NCI-H1930 (cell line): ENCODE results near the gene AK1.

Experiments
- DNase-seq, 2 experiments: peaks; one replicate each; lab custom pipeline; 2025; lab: John Stamatoyannopoulos, UW

AK1 gene

DNA sequence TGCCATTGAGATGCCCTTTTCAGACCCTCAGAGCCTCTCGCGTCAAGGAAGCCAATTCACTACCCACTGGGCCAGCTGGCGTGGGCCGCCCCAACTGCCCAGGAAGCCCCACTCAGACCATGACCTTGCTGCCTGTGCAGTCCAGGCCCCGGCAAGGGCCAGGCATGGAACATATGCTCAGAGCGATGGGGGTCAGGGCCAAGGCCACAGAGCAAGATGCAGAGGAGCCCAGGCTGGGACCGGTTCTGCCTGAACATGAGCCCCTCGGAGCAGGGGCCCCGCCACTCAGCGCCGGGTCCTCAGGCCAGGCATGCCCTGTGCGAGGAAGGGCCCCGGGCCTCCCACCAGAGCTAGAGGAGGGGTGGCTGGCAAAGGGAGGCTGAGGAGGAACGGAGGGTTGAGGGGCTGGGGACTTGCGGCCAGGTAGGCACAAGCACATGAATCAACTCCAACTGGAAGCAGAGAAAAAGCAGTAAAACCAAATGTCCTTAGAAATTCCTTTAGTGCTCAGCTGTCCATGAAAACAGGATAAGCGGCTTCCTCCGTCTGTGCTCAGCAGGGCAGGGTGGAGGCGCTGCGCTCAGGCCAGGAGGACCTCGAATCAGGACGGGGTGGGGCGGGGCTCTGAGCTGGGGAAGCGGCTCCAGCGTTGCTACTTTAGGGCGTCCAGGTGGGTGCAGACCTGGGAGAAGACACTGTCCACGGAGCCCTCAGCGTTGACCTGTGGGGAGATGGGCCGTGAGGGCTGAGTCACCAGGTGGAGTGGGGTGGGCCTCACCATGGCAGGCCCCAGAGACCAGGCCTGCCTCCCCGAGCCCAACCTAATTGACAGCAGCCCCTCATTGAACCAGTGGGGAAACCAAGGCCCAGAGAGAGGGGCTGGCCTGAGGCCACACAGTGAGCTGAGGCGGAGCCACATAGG lies 9.9 kb downstream of the AK1 start:
- no peak for DNase-seq

DNA sequence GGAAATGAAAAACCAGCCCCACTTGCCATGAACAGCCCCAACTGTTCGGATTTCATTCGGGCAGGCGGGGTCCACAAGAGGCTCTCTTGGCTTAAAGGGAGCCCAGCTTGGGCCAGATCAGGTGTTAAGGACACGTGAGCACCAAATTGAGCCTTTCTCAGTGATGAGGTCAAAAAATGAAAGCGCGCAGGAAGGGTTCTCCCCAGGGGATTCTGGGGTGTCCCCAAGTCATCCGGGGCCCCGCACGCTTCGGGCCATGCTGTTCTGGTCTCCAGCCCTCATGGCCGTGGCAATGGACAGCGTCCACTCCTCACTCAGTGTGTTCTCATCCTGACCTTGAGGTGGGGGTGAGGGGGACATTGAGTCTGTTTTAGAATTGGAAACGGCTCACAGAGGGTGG lies 10.9 kb downstream of the AK1 start:
- DNase-seq, result no peak

DNA sequence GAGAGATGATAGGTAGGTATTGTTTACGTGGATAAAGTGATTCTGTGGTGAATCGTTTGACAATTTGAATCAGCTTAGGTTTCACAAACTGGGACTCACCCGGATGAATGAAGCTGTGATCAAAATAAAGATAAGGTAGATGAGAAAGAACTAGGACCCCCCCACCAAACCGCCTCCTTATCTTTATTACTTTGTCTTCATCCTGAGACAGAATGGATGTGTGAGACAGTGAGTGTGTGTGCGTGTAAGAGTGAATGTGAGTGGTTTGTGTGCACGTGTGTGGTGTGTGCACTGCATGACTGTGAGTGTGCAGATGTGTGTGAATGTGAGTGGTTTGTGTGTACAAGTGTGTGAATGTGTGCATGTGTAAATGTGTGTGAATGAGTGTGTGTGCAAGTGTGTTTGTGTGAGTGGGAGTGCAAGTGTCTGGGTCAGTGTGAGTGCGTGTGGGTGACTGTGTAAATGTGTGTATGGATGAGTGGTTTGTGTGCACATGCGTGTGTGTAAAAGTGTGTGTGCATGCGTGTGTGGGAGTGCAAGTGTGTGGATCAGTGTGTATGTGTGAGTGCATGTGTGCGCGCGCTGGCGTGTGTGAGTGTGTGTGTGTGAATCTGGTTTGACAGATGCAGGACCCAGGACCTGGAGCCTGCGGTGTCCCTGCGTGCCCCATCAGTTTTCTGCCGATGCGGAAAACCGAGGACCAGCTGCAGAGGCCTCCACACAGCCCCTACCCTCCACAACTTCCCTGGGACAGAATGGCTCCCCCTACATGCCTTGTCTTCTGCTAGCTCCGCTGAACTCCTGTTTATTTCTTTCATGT lies 11.6 kb downstream of the AK1 start:
- DNase-seq, result no peak

- no peak for DNase-seq
Observed at GRCh38 chr9:127863191-127863621, 14.3 kb downstream of the AK1 start.

- DNase-seq, result no peak
Observed at GRCh38 chr9:127862075-127863011, 15.1 kb downstream of the AK1 start.

- DNase-seq, result no peak
Observed at GRCh38 chr9:127860779-127861178, 16.7 kb downstream of the AK1 start.

DNA sequence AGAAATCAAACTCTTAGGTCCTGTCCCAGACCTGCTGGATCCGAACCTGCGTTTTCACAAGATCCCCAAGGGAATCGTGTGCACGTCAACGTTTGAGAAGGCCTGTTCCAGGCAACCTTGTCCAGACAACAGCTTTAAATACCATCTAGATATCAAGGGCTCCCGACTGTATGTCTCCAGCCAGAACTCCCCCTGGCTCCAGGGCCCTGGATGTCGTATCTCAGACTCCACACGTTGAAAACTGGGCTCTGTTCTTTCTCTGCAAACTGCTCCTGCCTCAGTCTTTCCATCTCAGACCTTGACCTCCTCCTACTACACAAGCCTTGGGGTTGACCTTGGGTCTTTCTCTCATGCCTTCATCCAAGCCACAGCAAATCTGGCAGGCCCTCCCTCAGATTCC lies 17.2 kb downstream of the AK1 start:
- no peak for DNase-seq

GRCh38 chr9:127858041-127858512 lies 19.4 kb downstream of the AK1 start:
- DNase-seq, result no peak

GRCh38 chr9:127857278-127857677 lies 20.2 kb downstream of the AK1 start:
- no peak for DNase-seq

- DNase-seq, result no peak
Observed at GRCh38 chr9:127856729-127857116, 20.8 kb downstream of the AK1 start.

GRCh38 chr9:127856094-127856728 lies 21.3 kb downstream of the AK1 start:
- DNase-seq, result no peak

GRCh38 chr9:127855522-127855921 lies 22.0 kb downstream of the AK1 start:
- DNase-seq, result no peak

DNA sequence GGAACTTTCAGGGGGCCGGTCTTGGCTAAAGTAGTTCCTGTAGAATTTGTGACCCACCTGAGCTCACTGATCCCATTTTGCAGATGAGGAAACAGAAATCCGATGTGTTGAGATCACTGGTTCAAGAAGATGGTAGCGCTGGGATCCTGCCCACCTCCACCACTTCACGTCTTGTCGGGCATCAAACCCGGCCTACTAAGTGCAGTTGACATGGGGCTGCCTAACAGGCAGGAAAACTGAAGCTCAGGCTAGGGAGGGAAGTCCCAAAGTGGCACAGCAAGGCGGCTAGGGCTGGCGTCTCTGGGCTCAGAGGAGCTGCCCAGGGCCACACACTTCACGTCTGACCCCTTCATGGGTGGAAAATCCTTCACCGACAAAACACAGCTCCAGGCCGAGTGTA lies 22.5 kb downstream of the AK1 start:
- DNase-seq, result no peak

DNA sequence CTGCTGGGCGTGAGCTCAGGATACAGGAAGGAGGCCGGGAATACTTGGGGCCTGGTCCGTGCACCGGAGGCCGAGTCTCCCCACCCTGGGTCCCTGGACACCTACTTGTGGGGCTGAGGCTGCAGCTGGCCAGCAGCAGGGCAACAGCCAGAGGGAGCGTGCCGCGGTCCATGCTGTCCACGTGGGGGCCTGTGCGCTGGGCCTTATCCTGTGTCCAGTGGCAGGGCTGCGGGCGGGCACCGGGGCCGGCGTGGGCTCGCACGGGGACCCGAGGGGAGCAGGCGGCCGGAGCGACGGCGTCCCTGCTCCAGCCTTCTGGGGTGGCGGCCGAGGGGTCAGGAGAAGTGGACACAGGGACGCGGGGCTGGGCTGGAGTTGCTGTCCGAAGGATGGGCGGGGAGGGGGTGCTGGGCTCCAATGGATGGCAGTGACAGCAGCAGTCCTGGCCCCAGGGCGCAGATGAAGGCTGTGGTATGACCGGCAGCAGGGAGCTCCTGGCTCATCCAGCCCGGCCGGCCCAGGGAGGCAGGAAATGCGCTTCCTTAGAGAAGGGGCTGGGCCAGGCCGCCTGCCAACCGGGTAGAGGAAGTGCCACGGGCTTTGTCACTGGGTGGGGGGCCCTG lies 23.2 kb downstream of the AK1 start, which contains the start of gene ENG:
Gene ENG (minus strand): TSS at position 475 of the 623 bp plus-strand sequence. CDS start 303 bp downstream, at position 172.
- DNase-seq, result no peak

DNA sequence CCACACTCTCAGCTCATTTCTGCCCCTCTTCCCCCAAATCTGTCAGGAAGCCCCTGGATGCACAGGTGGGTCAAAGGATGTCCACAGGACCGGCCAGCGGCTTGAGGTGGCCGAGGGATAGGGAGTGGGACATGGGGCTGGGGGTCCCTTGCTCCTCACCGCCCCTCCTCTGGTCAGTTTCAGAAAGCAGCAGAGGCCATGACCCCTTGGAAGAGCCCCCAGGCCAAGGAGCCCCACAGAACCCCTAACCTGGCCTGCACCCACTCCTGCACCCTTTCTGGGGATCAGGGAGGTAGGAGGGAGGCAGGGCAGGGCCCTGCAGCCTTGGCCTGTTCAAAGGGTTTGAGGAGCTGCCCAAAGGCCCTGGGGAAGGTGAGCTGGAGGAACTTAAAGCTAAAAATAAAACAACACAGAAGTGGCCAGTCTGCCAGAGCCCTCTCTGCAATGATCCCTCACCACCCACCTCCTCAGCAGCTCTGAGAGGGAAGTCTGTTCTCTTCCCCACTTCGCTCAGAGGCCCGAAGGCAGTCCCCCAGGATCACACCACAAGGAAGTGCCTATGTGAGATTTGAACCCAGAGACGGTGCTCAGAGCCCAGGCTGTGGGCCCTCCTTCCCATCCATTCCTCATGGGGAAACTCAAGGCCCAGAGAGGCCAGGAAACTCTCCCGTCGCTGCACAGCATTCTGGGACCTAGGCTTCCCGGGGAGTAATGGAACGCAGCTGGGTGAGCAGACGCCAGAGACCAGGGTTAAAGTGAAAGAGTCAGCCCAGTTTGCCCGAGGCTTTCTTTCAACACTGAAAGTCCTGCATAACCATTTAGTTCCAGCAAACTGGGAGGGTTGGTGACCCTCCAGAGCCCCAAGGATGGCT lies 23.9 kb downstream of the AK1 start:
- DNase-seq, result no peak

- no peak for DNase-seq
Observed at GRCh38 chr9:127852829-127853228, 24.6 kb downstream of the AK1 start.

- DNase-seq, result no peak
Observed at GRCh38 chr9:127850286-127850830, 27.1 kb downstream of the AK1 start.

DNA sequence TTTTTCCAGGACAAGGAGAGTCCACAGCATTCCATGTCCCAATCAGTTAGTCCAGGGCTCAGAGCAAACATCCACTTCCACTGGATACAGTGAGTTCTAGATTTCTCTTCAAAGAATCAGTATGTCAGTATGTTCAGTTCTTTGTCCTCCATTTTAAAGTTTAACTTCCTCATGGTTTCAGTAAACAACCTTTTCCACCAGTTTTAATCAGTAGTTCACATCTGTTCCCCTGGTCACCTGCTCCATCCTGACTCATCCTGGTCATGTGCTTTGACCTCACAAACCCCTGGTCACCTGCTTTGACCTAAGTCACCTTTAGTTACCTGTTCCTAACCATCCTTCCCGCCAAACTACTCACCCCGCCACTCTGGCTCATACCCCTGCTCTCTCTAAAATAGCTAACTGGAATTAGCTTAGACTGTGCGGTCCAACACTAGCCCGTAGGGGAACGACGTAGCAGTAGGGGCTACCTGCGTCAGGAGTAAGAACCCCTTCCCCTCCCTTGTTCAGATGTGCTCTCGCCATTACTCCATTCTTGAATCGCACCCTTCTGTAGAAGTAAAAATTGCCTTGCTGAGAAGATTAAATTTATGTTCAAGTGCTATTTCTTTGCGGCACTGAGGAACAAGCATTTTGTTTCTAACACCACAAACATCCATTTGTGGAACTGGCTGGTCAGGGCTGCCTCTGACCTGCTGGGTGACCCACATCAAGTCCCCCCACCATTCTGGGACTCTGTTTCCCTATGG lies 28.5 kb downstream of the AK1 start:
- DNase-seq, result no peak
